ENCODE data around the gene DOCK3. TPM values are rescaled to one million over a fixed set of nuclear protein-coding genes. Genes with fewer than 3 reads are reported as not detected.

DOCK3 gene
- total and polyA plus RNA-seq, 10 of the 15 experiments (the other 5 are each of a cell fraction or from before 2014, with no cell fraction given) = 0.02 to 0.52 (median 0.04) TPM; not detected in 5

DNA sequence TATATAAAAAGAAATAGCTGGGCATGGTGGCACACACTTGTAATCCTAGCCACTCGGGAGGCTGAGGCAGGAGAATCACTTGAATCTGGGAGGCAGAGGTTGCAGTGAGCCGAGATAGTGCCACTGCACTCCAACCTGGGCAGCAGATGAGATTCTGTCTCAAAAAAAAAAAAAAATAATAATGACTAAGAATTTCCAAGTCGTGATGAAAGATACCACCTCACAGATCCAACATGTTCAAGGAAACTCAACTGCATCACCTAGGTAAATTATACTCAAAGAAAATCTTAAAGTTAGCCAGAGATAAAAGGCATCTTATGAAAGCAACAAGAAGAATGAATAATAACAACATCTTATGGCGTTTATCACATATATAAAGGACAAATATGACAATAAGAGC is 50.1 kb downstream of the DOCK3 start:
- ATAC-seq (no peak), FAIRE-seq (no peak), DNase-seq (ENCODE audit: low read depth, low spot score) (no peak)
- intact Hi-C loops (cut with micrococcal nuclease; ENCODE audit: unreplicated experiment) (no loop called here), in situ Hi-C loops (cut with MboI) (no loop called here)
- WGBS (ENCODE audit: insufficient coverage, insufficient replicate concordance, low lambda C conversion rate, missing lambda C conversion rate) = 1% methylated on average over 4 of the region's 4 CpGs
- ChIA-PET SMC1A (ENCODE audit: uncharacterized antibody, unreplicated experiment) (no interaction called here), POLR2A (interaction anchor here (0.7 kb wide), 1 partner anchor 1267 kb away, joined by 3 read pairs; no protein-coding TSS in a partner anchor), RAD21 (ENCODE audit: unreplicated experiment) (no interaction called here), CTCF (no interaction called here)
- no peaks in the 10 kb centered on the region for H3K36me3 ChIP-seq (ENCODE audit: control insufficient read depth in 2 of 2, insufficient read depth in 2 of 2, low read length in 1 of 2)
- no peaks in the 10 kb centered on the region for H3K4me1 ChIP-seq (ENCODE audit: control insufficient read depth, insufficient read depth, low read length)
- TF ChIP-seq SUZ12 (IDR thresholded peaks at IDR 0.05; ENCODE audit: unreplicated experiment) (no peak), SMARCA5 (IDR thresholded peaks at IDR 0.05) (no peak), CBX3 (IDR thresholded peaks at IDR 0.05; ENCODE audit: borderline replicate concordance, low read depth) (no peak), DPF2 (IDR thresholded peaks at IDR 0.05) (no peak), ZNF384 (IDR thresholded peaks at IDR 0.05; ENCODE audit: borderline replicate concordance, low read depth, low read length) (no peak)
- H3K4me2 ChIP-seq (ENCODE audit: control insufficient read depth, insufficient read depth) = no peak overlapping the region
- no peaks in the 10 kb centered on the region for H4K20me1 ChIP-seq (ENCODE audit: control insufficient read depth, insufficient read depth)
- H3K27me3 ChIP-seq (replicated peaks in 1 of 2; ENCODE audit: control insufficient read depth in 2 of 2, insufficient read depth in 2 of 2, low read length in 1 of 2) = no peaks in the 10 kb centered on the region
- no peak overlapping the region for H3K27ac ChIP-seq (ENCODE audit: control insufficient read depth, insufficient read depth)
- no peak overlapping the region for H3K4me3 ChIP-seq
- H2AFZ ChIP-seq (ENCODE audit: control insufficient read depth, low read depth, low read length) = no peak overlapping the region
- H3K9ac ChIP-seq (ENCODE audit: control insufficient read depth, insufficient read depth, low read length) = no peak overlapping the region
- H3K9me3 ChIP-seq (replicated peaks; ENCODE audit: control insufficient read depth, insufficient read depth, low read length) = no peaks in the 10 kb centered on the region
- BruUV-seq (replicated peaks) = no TSS peak
- H3K79me2 ChIP-seq (ENCODE audit: control insufficient read depth, insufficient read depth, low read length) = no peaks in the 10 kb centered on the region

DNA sequence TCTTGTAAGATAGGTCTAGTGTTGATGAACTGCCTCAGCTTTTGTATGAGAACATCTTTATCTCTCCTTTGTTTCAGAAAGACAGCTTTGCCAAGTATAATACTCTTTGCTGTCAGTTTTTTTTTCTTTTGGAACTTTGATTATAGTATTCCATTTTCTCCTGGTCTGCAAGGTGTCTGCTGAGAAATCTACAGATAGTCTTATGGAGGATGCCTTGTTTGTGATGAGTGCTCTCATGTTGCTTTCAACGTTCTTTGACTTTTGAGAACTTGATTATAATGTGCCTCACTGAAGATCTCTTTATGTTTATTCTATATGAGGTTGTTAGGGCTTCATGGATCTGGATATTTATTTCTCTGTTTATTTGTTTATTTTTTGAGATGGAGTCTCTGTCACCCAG is 60.3 kb downstream of the DOCK3 start:
- intact Hi-C loops (cut with micrococcal nuclease; ENCODE audit: unreplicated experiment) = no loop called here
- no peak for FAIRE-seq

More for the DNA sequence above, 60.3 kb downstream of the DOCK3 start:
- no peak overlapping the region for H3K4me3 ChIP-seq
- BruUV-seq (replicated peaks) = no TSS peak
- no peak for DNase-seq (ENCODE audit: low read depth, low spot score)
- H3K9ac ChIP-seq (ENCODE audit: control insufficient read depth, insufficient read depth, low read length) = no peak overlapping the region
- no peak for ATAC-seq
- no peak overlapping the region for H2AFZ ChIP-seq (ENCODE audit: control insufficient read depth, low read depth, low read length)
- RAD21 ChIA-PET (ENCODE audit: unreplicated experiment) = no interaction called here
- SMC1A ChIA-PET (ENCODE audit: uncharacterized antibody, unreplicated experiment) = no interaction called here
- no peak overlapping the region for H3K4me2 ChIP-seq (ENCODE audit: control insufficient read depth, insufficient read depth)
- in situ Hi-C loops (cut with MboI) = no loop called here
- H3K27me3 ChIP-seq (replicated peaks in 1 of 2; ENCODE audit: control insufficient read depth in 2 of 2, insufficient read depth in 2 of 2, low read length in 1 of 2) = no peaks in the 10 kb centered on the region
- TF ChIP-seq SUZ12 (IDR thresholded peaks at IDR 0.05; ENCODE audit: unreplicated experiment) (no peak), SPI1 (IDR thresholded peaks at IDR 0.05; ENCODE audit: borderline replicate concordance, insufficient read depth, low read depth, low read length) (no peak)
- no peaks in the 10 kb centered on the region for H3K79me2 ChIP-seq (ENCODE audit: control insufficient read depth, insufficient read depth, low read length)
- no peak overlapping the region for H3K27ac ChIP-seq (ENCODE audit: control insufficient read depth, insufficient read depth)
- CTCF ChIA-PET = interaction anchor here (0.6 kb wide), 1 partner anchor 30 kb away, joined by 4 read pairs; no protein-coding TSS in a partner anchor
- 0% methylated on average over 1 of the region's 1 CpG for whole genome bisulfite sequencing (ENCODE audit: insufficient coverage, insufficient replicate concordance, low lambda C conversion rate, missing lambda C conversion rate)
- H4K20me1 ChIP-seq (ENCODE audit: control insufficient read depth, insufficient read depth) = no peaks in the 10 kb centered on the region
- H3K9me3 ChIP-seq (replicated peaks; ENCODE audit: control insufficient read depth, insufficient read depth, low read length) = no peaks in the 10 kb centered on the region
- H3K36me3 ChIP-seq (ENCODE audit: control insufficient read depth in 2 of 2, insufficient read depth in 2 of 2, low read length in 1 of 2) = no peaks in the 10 kb centered on the region
- POLR2A ChIA-PET = no interaction called here
- no peaks in the 10 kb centered on the region for H3K4me1 ChIP-seq (ENCODE audit: control insufficient read depth, insufficient read depth, low read length)
